ENCODE results near the gene IQSEC1.

GRCh38 chr3:13040361-13041074, 32.7 kb downstream of the IQSEC1 start:
- TF ChIP-seq BHLHE40 (IDR thresholded peaks at IDR 0.05; ENCODE audit: low read depth, low read length): no peak
- no peak for TF ChIP-seq KDM1A (IDR thresholded peaks at IDR 0.05; ENCODE audit: low read depth)
- no peak for TF ChIP-seq CHD2 (IDR thresholded peaks at IDR 0.05; ENCODE audit: low read length, partially characterized antibody)

Data from A549 (cell line).